GM18873 (cell line): ENCODE results near the gene MYO5B.

Experiments used
- ATAC-seq: cut with Tn5 transposase; IDR thresholded peaks from one replicate; pipeline ENCODE4 v1.9.1; 2021; ENCODE audit warnings: mild to moderate bottlenecking, moderate library complexity, moderate number of reproducible peaks; ENCODE audit not compliant: unreplicated experiment, low FRiP score

Gene MYO5B

GRCh38 chr18:49934457-49934856 lies 260.5 kb downstream of the MYO5B start:
- ATAC-seq, result no peak

- ATAC-seq, result no peak
These were observed 261.3 kb downstream of the MYO5B start for GRCh38 chr18:49933530-49934128.

GRCh38 chr18:49931760-49932159 lies 263.2 kb downstream of the MYO5B start:
- no peak for ATAC-seq

- ATAC-seq, result no peak
These were observed 263.8 kb downstream of the MYO5B start for GRCh38 chr18:49931179-49931578.

- ATAC-seq, result no peak
These were observed 268.7 kb downstream of the MYO5B start for GRCh38 chr18:49926106-49926745.

- ATAC-seq, result no peak
These were observed 270.5 kb downstream of the MYO5B start for GRCh38 chr18:49924293-49924983.

GRCh38 chr18:49922228-49922627 lies 272.7 kb downstream of the MYO5B start:
- ATAC-seq, result no peak

- no peak for ATAC-seq
These were observed 273.5 kb downstream of the MYO5B start for GRCh38 chr18:49921318-49921985.

GRCh38 chr18:49920731-49921130 lies 274.2 kb downstream of the MYO5B start:
- no peak for ATAC-seq

GRCh38 chr18:49917742-49918141 lies 277.2 kb downstream of the MYO5B start:
- ATAC-seq, result no peak

GRCh38 chr18:49915352-49915751 lies 279.6 kb downstream of the MYO5B start:
- no peak for ATAC-seq

GRCh38 chr18:49913221-49913620 lies 281.7 kb downstream of the MYO5B start:
- ATAC-seq, result no peak

- no peak for ATAC-seq
These were observed 283.5 kb downstream of the MYO5B start for GRCh38 chr18:49911427-49911826.

- no peak for ATAC-seq
These were observed 284.0 kb downstream of the MYO5B start for GRCh38 chr18:49910986-49911385.

GRCh38 chr18:49910019-49910418 lies 284.9 kb downstream of the MYO5B start:
- no peak for ATAC-seq

GRCh38 chr18:49907346-49907929 lies 287.5 kb downstream of the MYO5B start:
- ATAC-seq, result no peak

GRCh38 chr18:49905771-49906170 lies 289.2 kb downstream of the MYO5B start:
- no peak for ATAC-seq

GRCh38 chr18:49904871-49905555 lies 289.9 kb downstream of the MYO5B start:
- ATAC-seq, result no peak

- no peak for ATAC-seq
These were observed 293.0 kb downstream of the MYO5B start for GRCh38 chr18:49901862-49902340.

- ATAC-seq, result no peak
These were observed 295.2 kb downstream of the MYO5B start for GRCh38 chr18:49899657-49900330.
